ENCODE results near the gene LINGO1. TPM values are rescaled to one million over a fixed set of nuclear protein-coding genes. Genes with fewer than 3 reads are reported as not detected.

Gene LINGO1
- total RNA-seq, 2 experiments from 2014 or later = not detected

DNA sequence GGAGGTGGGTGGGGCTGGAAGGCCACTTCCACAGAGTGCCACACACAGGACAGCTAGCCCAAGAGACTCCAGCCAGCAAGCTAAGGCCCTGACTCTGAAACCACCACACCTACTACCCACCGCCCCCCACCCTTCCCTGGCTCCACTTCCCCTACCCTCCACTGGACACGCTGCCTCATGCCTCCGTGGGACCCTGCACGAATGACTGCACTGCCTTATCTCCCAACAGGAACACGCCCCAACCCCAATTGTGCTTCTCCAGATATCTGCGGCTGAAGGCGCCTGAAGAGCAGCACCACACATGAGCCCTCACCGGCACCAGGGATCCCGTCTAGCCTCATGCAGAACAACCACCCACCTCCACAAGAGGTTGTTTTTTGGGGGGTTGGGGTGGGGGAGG lies 2.7 kb downstream of the LINGO1 start:
- CTCF ChIA-PET = interaction anchor here (1.1 to 1.3 kb wide), 2 partner anchors 9 to 192 kb away, joined by 3 read pairs; no protein-coding TSS in a partner anchor

DNA sequence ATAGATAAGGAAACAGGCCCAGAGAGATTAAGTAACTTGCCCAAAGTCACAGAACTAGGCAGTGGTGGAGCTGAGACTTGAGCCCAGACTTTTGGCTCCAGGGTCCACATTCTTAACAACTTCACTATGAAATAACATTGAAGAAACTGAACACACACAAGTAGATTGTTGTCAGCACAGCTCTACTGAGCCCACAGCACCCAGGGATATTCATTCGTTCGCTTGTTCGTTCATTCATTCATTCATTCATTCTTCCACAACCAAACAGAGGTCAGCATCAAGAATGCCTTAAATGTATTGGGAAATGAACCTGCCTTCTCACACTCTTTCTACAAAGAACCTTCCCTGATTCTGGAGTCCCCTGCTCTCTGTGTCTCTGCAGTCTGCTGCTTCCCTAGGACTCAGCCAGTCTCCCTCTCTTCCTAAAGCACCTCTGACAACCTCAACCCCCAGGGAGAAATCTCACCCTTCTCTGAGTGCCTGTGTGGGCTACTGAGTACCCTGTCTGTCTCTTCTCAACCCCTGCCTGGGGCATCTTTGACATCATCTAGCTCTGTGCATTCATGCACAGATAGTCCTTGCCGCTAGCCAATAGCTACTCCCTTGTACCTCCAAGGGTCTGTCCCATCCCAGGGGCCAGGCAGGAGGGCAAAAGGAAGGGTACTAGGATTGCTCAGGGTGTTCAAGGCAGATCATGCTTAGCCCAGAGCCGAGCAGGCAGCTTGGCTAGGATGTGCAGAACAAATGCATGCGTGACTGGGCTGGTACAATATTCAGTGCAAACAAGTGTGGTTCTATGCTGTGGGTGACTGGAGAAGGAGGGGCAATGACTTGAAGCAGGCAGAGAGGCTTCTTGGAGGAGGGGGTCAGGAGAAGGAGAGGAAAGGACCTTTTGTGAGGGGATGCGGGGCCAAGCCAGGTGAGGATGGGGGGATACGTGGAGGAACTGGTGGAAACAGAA lies 3.4 kb downstream of the LINGO1 start:
- Mint-ChIP-seq H3K4me1 (peaks cover 7% of the 10 kb centered on the region), H3K27me3 (peaks cover 25% of the 10 kb centered on the region), H3K9me3 (ENCODE audit: low read depth) (no peaks in the 10 kb centered on the region), H3K27ac (no peak overlapping the region), H3K36me3 (ENCODE audit: low read depth) (no peaks in the 10 kb centered on the region), H3K4me3 (no peak overlapping the region)
- intact Hi-C loops (cut with DNase I, micrococcal nuclease) = loop anchor here in 1 of 2 experiments (10.0 kb wide), 2 partner anchors 155 to 505 kb away; no protein-coding TSS in a partner anchor
- DNase-seq (no peak), ATAC-seq (no peak)
- CTCF ChIA-PET = interaction anchor here (0.7 to 1.3 kb wide), 3 partner anchors 10 to 192 kb away, joined by 3 read pairs; no protein-coding TSS in a partner anchor
- POLR2A ChIA-PET = no interaction called here

More for the DNA sequence above, 2.7 kb downstream of the LINGO1 start:
- no peak overlapping the region for H3K4me3 Mint-ChIP-seq
- DNase-seq (no peak), ATAC-seq (no peak)
- POLR2A ChIA-PET = no interaction called here
- peaks cover 7% of the 10 kb centered on the region for H3K4me1 Mint-ChIP-seq
- intact Hi-C loops (cut with DNase I, micrococcal nuclease) = loop anchor here in 1 of 2 experiments (10.0 kb wide), 2 partner anchors 155 to 505 kb away; no protein-coding TSS in a partner anchor
- no peaks in the 10 kb centered on the region for H3K9me3 Mint-ChIP-seq (ENCODE audit: low read depth)
- H3K36me3 Mint-ChIP-seq (ENCODE audit: low read depth) = no peaks in the 10 kb centered on the region
- peaks cover 26% of the 10 kb centered on the region for H3K27me3 Mint-ChIP-seq
- H3K27ac Mint-ChIP-seq = no peak overlapping the region

DNA sequence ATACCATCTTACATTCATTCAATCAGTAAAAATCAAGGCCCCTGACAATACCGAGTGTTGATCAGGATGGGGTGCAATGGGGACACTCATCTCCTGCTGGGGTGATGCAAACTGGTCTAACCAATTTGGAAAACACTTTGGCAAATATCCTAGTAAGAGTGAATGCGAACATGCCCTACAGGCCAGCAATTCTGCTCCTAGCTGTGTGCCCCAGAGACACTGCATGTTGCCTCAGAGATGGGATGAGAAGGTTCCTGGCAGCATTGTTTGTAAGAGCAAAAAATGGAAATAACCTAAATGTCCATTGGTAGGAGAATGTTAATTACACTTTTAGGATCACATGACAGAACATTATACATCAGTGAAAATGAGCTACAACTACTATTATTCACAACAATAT lies 4.7 kb downstream of the LINGO1 start:
- H3K27me3 Mint-ChIP-seq = peaks cover 16% of the 10 kb centered on the region
- no peaks in the 10 kb centered on the region for H3K4me1 Mint-ChIP-seq
- no peak overlapping the region for H3K27ac Mint-ChIP-seq
- ATAC-seq (no peak), DNase-seq (no peak)
- intact Hi-C loops (cut with DNase I, micrococcal nuclease) = no loop called here
- CTCF ChIA-PET = interaction anchor here (0.9 kb wide), 1 partner anchor 9 kb away, joined by 4 read pairs; no protein-coding TSS in a partner anchor
- H3K9me3 Mint-ChIP-seq (ENCODE audit: low read depth) = no peaks in the 10 kb centered on the region
- no peak overlapping the region for H3K4me3 Mint-ChIP-seq
- no peaks in the 10 kb centered on the region for H3K36me3 Mint-ChIP-seq (ENCODE audit: low read depth)
- POLR2A ChIA-PET = no interaction called here

DNA sequence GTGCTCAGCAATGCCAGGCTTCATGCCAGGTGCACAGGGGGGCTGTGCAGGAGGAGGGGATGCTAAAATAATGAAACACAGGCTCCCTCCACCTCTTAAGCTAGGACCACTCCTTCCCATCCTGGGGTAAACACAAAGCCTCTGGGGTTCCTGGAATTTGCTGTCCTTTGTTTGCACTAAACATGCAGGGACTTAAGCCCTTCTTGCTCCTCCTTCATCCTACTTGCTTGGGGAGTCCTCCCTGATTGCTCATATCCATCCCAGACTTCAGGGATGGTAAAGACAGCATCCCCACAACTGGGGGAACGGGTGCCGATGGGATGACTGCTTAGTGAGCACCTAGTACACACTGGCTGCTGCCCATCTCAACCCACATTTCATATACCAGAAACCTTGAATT lies 5.1 kb downstream of the LINGO1 start:
- ChIA-PET CTCF (interaction anchor here (0.9 kb wide), 1 partner anchor 9 kb away, joined by 4 read pairs; no protein-coding TSS in a partner anchor), POLR2A (no interaction called here)
- Mint-ChIP-seq H3K27me3 (peaks cover 16% of the 10 kb centered on the region), H3K4me3 (no peak overlapping the region), H3K4me1 (no peaks in the 10 kb centered on the region), H3K27ac (no peak overlapping the region), H3K9me3 (ENCODE audit: low read depth) (no peaks in the 10 kb centered on the region), H3K36me3 (ENCODE audit: low read depth) (no peaks in the 10 kb centered on the region)
- ATAC-seq (no peak), DNase-seq (no peak)
- intact Hi-C loops (cut with DNase I, micrococcal nuclease) = no loop called here

DNA sequence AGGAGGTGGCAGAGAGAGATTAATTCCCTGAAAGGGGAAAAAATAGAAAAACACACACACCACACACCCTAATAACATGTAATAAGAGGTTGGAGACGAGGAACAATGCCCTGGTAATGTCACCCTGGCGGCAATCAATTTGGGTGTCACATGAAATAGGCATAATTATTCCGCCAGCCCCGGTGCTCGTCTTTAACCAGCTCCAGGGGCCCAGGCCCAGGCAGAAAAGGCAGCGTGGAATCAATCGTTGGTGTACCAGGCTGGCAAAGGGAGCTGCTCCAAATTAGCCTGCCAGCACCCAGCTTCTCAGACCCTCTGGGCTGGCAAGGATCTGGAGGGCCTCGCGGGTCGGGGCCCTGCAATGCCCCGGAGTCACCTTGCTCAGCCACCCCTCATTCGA lies 5.6 kb downstream of the LINGO1 start:
- peaks cover 16% of the 10 kb centered on the region for H3K27me3 Mint-ChIP-seq
- ChIA-PET POLR2A (no interaction called here), CTCF (no interaction called here)
- H3K9me3 Mint-ChIP-seq (ENCODE audit: low read depth) = no peaks in the 10 kb centered on the region
- no peak for ATAC-seq
- H3K4me1 Mint-ChIP-seq = no peaks in the 10 kb centered on the region
- no peak for DNase-seq
- H3K36me3 Mint-ChIP-seq (ENCODE audit: low read depth) = no peaks in the 10 kb centered on the region
- intact Hi-C loops (cut with DNase I, micrococcal nuclease) = no loop called here
- H3K4me3 Mint-ChIP-seq = no peak overlapping the region
- no peak overlapping the region for H3K27ac Mint-ChIP-seq

DNA sequence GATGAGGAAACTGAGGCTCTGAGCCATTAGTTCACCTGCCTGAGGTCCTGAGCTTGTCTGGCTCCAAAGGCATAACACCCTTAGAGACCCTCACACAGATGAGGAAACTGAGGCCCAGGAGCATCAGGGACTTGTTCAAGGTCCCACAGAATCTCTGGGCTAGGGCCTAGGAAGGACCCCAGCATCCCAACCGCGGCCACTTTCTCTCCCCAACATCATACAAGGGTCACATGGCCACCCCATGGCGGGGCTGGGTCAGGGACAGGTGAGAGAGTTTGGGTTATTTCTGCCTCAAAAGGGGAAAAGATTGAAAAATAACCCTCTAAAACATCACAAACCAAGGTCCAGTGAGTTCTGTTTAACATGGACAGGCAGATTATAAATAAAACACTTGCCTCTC lies 6.7 kb downstream of the LINGO1 start:
- no peak for DNase-seq
- intact Hi-C loops (cut with DNase I, micrococcal nuclease) = no loop called here
- H3K27me3 Mint-ChIP-seq = peaks cover 16% of the 10 kb centered on the region
- no peak overlapping the region for H3K27ac Mint-ChIP-seq
- ChIA-PET CTCF (no interaction called here), POLR2A (no interaction called here)
- H3K4me1 Mint-ChIP-seq = no peaks in the 10 kb centered on the region
- H3K36me3 Mint-ChIP-seq (ENCODE audit: low read depth) = no peaks in the 10 kb centered on the region
- no peak for ATAC-seq
- no peak overlapping the region for H3K4me3 Mint-ChIP-seq
- H3K9me3 Mint-ChIP-seq (ENCODE audit: low read depth) = no peaks in the 10 kb centered on the region

DNA sequence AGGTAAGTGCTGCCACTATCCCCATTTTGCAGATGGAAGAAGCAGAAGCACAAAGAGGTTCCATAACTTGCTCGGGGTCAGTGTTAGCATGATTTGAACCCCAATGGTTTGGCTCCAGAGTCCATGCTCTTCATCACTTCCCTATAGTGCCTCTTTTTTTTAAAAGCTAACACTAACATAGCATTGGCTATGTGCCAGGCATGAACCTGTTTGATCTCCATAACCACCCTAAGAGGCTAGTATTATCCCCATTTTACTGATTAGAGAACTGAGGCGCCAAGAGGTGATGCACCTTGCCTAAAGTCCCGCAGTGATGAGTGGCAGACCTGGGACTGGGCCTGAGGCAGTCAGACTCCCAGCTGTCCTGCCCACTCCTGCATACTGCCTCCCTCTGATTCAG lies 7.3 kb downstream of the LINGO1 start:
- Mint-ChIP-seq H3K36me3 (ENCODE audit: low read depth) (no peaks in the 10 kb centered on the region), H3K27me3 (peaks cover 16% of the 10 kb centered on the region), H3K4me3 (no peak overlapping the region), H3K9me3 (ENCODE audit: low read depth) (no peaks in the 10 kb centered on the region), H3K4me1 (no peaks in the 10 kb centered on the region), H3K27ac (no peak overlapping the region)
- ChIA-PET CTCF (no interaction called here), POLR2A (no interaction called here)
- intact Hi-C loops (cut with DNase I, micrococcal nuclease) = no loop called here
- ATAC-seq (no peak), DNase-seq (no peak)

DNA sequence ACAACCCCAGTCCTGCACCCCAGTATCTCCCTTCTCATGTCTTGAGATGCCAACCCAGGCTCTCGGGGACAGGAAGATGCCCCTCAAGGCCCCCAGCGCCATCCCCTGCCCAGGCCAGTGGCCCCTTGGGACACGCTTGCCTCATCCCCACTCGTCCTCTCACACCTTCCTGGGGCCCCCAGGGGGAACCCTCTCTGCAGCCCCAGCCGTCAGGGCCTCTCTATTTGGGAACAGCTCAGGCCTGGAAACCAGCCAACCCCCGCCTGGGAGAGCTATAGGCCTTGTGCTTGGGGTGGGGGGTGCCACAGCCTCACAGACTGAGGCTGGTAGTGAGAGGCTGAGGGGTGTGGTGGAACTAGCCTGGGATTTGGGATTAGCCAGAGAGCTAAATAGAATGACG lies 7.8 kb downstream of the LINGO1 start:
- no peak overlapping the region for H3K4me3 Mint-ChIP-seq
- CTCF ChIA-PET = no interaction called here
- POLR2A ChIA-PET = no interaction called here
- intact Hi-C loops (cut with DNase I, micrococcal nuclease) = no loop called here
- no peaks in the 10 kb centered on the region for H3K4me1 Mint-ChIP-seq
- no peak overlapping the region for H3K27ac Mint-ChIP-seq
- no peaks in the 10 kb centered on the region for H3K36me3 Mint-ChIP-seq (ENCODE audit: low read depth)
- peaks cover 12% of the 10 kb centered on the region for H3K27me3 Mint-ChIP-seq
- no peaks in the 10 kb centered on the region for H3K9me3 Mint-ChIP-seq (ENCODE audit: low read depth)
- no peak for DNase-seq
- no peak for ATAC-seq

DNA sequence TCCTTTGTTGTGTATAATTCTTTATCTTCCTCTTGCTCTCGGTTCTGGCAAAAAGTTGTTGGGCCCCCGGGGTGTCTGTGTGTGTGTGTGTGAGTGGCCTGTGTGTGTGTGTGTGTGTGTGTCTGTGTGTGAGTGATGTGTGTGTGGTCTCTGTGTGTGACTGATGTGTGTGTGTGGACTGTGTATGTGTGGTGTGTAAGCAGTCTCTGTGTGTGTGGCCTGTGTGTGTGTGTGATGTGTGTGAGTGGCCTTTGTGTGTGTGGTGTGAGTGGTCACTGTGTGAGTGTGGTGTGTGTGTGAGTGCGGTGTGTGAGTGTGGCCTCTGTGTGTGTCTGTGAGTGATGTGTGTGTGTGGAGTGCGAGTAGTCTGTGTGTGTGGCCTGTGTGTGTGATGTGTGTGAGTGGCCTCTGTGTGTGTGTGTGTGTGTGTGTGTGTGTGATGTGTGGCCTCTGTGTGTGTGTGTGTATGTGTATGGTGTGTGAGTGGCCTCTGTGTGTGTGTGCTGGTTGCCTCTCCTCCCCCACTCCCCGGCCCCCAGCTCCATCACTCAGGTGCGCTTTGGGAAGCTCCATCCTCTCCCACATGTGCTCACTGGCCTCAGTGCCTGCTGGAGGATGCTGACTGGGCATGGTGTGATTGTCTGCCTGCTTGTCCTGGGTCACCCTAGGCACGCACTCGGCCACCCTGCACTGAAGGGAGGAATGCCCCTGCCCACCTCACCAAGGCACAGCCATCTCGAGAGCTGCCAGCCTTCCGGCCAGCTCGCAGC lies 8.8 kb downstream of the LINGO1 start:
- DNase-seq (no peak), ATAC-seq (no peak)
- H3K36me3 Mint-ChIP-seq (ENCODE audit: low read depth) = no peaks in the 10 kb centered on the region
- H3K4me1 Mint-ChIP-seq = no peaks in the 10 kb centered on the region
- POLR2A ChIA-PET = no interaction called here
- peaks cover 3% of the 10 kb centered on the region for H3K27me3 Mint-ChIP-seq
- CTCF ChIA-PET = no interaction called here
- H3K9me3 Mint-ChIP-seq (ENCODE audit: low read depth) = no peaks in the 10 kb centered on the region
- H3K4me3 Mint-ChIP-seq = no peak overlapping the region
- no peak overlapping the region for H3K27ac Mint-ChIP-seq
- intact Hi-C loops (cut with DNase I, micrococcal nuclease) = no loop called here

DNA sequence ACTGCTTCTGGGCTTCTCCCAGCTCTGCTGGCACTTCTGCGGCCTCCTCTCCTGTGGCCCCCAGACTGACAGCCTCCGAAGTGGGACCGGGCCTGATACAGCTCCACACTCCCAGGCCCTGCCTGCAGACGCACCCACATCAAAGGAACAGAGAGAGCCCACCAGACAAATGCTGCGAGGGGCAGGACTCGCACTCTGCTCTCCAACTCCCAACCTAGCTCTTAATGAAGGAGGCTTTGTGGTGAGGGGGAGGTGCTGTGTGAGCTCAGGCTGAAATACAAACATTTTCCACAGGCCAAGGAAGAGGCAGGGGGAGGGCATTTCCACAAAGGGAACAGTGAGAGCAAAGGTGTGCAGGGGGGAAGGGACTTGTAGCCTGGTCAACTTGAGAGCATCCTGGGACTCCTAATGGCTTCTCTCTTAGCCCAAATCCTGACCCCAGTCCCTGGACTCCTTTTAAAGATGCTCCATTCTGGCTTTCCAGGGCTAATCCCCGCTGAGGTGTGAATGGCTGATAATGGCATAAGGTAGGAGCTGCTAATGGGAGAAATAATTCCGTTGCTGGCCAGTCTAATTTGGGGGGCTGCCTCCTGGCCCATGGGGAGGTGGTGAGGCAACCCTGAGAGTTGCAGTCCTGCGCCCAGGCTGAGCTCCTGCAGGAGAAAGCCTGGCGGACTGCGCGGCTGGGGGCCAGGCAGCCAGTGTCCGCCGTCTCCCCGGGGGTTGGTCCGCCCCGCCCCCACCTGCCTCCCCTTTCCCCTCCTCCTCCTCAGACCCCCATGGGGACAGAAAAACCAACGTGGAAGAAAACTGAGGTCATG lies 9.6 kb downstream of the LINGO1 start:
- H3K9me3 Mint-ChIP-seq (ENCODE audit: low read depth) = no peaks in the 10 kb centered on the region
- intact Hi-C loops (cut with DNase I, micrococcal nuclease) = no loop called here
- H3K27ac Mint-ChIP-seq = no peak overlapping the region
- no peaks in the 10 kb centered on the region for H3K4me1 Mint-ChIP-seq
- H3K4me3 Mint-ChIP-seq = no peak overlapping the region
- ChIA-PET POLR2A (no interaction called here), CTCF (no interaction called here)
- no peaks in the 10 kb centered on the region for H3K36me3 Mint-ChIP-seq (ENCODE audit: low read depth)
- DNase-seq (no peak), ATAC-seq (no peak)
- no peaks in the 10 kb centered on the region for H3K27me3 Mint-ChIP-seq

DNA sequence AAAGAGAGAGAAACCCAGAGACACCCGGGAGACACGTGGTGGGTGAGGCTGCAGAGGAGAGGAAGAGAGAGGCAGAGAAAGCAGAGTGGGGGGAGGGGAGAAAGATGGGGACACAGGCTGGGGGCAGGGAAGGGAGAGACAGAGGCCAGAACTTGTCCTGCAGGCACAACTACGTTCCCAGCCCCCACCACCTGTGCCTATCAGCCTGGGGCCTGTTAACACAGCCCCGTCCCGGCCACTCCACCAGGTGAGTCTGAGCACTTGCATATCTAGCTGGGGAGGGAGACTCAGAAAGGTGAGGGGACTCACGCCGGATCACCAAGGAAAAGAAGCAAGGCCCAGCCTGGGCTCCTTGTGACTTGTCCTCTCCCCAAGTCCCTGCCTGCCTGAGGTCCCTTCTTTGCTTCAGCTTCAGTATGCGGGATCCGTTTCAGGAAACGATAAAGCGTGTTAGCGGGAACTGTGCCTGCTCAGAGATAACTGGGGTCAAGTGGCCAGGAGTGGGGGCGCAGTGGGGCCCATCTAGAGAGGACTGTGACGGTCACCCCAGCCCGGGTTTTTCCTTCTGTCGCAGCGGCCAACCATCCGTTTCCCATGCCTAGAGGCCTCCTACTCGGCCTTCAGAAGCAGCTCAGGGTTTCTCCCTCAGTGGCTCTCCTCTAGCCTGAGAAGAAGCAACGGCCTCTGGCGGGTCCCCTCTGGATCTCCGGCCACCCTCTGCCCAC lies 10.3 kb downstream of the LINGO1 start:
- no peaks in the 10 kb centered on the region for H3K36me3 Mint-ChIP-seq (ENCODE audit: low read depth)
- no peak overlapping the region for H3K4me3 Mint-ChIP-seq
- H3K9me3 Mint-ChIP-seq (ENCODE audit: low read depth) = no peaks in the 10 kb centered on the region
- DNase-seq (no peak), ATAC-seq (no peak)
- ChIA-PET CTCF (no interaction called here), POLR2A (no interaction called here)
- no peak overlapping the region for H3K27ac Mint-ChIP-seq
- H3K4me1 Mint-ChIP-seq = no peaks in the 10 kb centered on the region
- H3K27me3 Mint-ChIP-seq = no peaks in the 10 kb centered on the region
- intact Hi-C loops (cut with DNase I, micrococcal nuclease) = no loop called here

Data from activated CD4-positive, alpha-beta T cell treated with anti-CD3 and anti-CD28 coated beads for 36 hours (primary cell).